ENCODE data around the gene ADPRHL1. TPM values are rescaled to one million over a fixed set of nuclear protein-coding genes. Genes with fewer than 3 reads are reported as not detected.

ADPRHL1 gene
- total RNA-seq, 1 donor from 2014 or later: 11.3 TPM

DNA sequence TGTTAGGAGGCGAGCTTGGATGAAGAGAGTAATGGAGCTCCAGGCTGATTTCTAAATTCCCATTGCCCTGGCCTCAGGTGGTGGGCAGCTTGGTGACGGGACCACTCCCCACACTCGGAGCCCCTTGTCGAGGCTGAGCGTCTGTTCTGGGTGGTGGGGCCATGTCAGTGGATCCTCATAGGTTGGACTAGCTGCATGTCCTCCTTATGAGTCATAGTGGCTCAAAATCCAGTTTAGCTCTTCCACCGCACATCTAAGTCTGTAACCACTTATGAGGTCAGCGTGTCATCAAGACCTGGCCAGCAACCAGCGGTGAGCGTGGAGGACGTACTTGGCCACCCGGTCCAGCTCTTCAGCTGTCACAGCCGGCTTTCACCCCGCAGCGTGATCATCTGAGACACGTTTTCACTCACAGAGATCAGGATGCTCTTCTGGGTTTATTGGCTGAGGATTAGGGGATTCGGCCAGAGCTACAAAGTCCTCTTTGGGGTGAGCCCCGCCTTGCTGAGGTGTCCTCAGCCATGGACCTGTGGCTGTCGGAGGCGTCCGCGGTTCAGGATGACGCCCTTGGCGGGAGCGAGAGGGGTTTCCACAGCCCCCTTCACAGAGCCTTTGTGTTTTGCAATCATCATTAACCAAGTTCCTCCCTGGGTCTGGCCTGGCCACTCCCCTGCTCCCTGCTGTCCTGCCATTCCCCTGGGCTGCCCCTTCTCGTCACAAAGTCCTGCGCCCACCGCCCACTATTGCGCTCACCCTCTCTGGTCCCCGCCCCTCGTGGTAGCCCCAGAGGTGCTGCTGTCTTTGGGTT is 41.9 kb downstream of the ADPRHL1 start:
- H3K4me3 ChIP-seq: no peak overlapping the region
- peaks cover 15 to 39% of the 10 kb centered on the region in 2 donors for H3K4me1 ChIP-seq
- peak in 1 of 2 donors; percentile 93 for DNase-seq (ENCODE audit: low spot score in 2 of 2)
- peaks cover 5 to 12% of the 10 kb centered on the region in 2 donors for H3K36me3 ChIP-seq
- no peaks in the 10 kb centered on the region for H3K9me3 ChIP-seq
- TF ChIP-seq, protein P1, sequence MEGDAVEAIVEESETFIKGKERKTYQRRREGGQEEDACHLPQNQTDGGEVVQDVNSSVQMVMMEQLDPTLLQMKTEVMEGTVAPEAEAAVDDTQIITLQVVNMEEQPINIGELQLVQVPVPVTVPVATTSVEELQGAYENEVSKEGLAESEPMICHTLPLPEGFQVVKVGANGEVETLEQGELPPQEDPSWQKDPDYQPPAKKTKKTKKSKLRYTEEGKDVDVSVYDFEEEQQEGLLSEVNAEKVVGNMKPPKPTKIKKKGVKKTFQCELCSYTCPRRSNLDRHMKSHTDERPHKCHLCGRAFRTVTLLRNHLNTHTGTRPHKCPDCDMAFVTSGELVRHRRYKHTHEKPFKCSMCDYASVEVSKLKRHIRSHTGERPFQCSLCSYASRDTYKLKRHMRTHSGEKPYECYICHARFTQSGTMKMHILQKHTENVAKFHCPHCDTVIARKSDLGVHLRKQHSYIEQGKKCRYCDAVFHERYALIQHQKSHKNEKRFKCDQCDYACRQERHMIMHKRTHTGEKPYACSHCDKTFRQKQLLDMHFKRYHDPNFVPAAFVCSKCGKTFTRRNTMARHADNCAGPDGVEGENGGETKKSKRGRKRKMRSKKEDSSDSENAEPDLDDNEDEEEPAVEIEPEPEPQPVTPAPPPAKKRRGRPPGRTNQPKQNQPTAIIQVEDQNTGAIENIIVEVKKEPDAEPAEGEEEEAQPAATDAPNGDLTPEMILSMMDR (IDR thresholded peaks at IDR 0.05): no peak
- intact Hi-C loops (cut with DNase I): loop anchor here (2.0 to 10.0 kb wide), 4 partner anchors 17 to 453 kb away; partner anchors contain the start of genes CUL4A, GAS6, LAMP1 and PCID2
- peak overlapping the region; percentile 84 to 97 for H3K27ac ChIP-seq
- no peaks in the 10 kb centered on the region for H3K27me3 ChIP-seq

DNA sequence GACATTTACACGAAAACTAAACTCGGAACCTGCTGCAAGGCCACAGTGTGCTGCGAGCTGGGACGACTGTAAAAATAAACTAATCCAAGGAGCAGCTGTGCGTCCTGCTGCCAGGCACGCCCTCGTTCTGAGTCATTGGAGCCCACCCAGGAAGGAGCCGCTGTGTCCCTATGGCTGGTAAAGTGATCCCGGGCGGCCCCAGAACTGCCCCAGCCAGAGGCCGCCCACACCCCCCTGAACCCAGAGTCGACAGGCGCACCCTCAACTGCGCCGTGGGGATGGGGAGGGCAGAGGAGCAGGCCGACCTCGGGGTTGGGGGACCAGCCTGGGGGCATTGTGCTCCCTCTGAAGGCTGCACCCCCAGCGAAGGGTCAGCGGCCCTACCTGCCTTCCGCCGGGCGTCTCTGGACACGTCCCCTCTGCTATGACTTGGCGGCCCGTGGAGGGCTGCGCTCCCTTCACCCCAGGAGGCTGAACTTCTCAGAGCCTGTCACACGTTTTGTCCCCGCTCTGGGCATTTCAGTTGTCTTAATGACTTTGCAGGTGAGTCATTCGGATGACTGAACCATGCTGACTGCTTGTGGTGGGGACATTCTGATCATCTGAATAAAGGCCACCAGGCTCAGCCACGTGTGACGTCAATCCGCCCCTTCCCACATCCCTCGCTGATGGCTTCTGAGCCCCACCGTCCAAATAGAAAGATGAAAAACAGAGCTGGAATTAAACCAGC is 42.7 kb downstream of the ADPRHL1 start:
- Histone ChIP-seq H3K27ac (peak overlapping the region; percentile 84 to 97), H3K4me1 (peaks cover 15 to 39% of the 10 kb centered on the region in 2 donors), H3K27me3 (no peaks in the 10 kb centered on the region), H3K4me3 (peak overlapping the region in 1 of 2 donors; percentile 31), H3K36me3 (peaks cover 9 to 17% of the 10 kb centered on the region in 2 donors), H3K9me3 (no peaks in the 10 kb centered on the region)
- TF ChIP-seq, protein P1 (IDR thresholded peaks at IDR 0.05): no peak
- DNase-seq (ENCODE audit: low spot score in 2 of 2): peak; percentile 35 to 92
- intact Hi-C loops (cut with DNase I): loop anchor here (1.0 to 10.0 kb wide), 5 partner anchors 16 to 454 kb away; partner anchors contain the start of genes CUL4A, DCUN1D2, GAS6 and LAMP1

DNA sequence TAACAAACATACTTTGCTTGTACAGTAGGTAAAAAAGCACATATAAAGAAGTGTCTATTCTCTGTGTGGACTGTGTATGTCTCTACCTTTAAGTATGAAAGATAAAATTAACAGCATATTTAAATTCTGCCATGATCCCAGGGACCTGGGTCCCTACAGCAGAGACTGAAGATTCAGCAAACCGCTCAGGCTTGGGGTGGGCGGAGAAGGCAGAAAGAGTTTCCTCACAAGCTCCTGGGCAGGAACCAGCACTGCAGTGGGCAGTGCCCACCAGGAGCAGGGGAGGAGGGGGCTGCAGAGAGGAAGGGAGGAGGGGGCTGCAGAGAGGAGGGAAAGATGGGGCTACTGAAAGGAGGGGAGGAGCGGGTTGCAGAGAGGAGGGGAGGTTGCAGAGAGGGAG is 44.7 kb downstream of the ADPRHL1 start:
- no peak overlapping the region for H3K4me3 ChIP-seq
- H3K9me3 ChIP-seq: no peaks in the 10 kb centered on the region
- DNase-seq (ENCODE audit: low spot score in 2 of 2): peak in 1 of 2 donors; percentile 56
- peak overlapping the region in 1 of 2 donors; percentile 47 for H3K27ac ChIP-seq
- TF ChIP-seq, protein P1 (IDR thresholded peaks at IDR 0.05): no peak
- no peaks in the 10 kb centered on the region for H3K27me3 ChIP-seq
- intact Hi-C loops (cut with DNase I): no loop called here
- H3K4me1 ChIP-seq: peaks cover 9 to 23% of the 10 kb centered on the region in 2 donors
- peaks cover 14 to 17% of the 10 kb centered on the region in 2 donors for H3K36me3 ChIP-seq

DNA sequence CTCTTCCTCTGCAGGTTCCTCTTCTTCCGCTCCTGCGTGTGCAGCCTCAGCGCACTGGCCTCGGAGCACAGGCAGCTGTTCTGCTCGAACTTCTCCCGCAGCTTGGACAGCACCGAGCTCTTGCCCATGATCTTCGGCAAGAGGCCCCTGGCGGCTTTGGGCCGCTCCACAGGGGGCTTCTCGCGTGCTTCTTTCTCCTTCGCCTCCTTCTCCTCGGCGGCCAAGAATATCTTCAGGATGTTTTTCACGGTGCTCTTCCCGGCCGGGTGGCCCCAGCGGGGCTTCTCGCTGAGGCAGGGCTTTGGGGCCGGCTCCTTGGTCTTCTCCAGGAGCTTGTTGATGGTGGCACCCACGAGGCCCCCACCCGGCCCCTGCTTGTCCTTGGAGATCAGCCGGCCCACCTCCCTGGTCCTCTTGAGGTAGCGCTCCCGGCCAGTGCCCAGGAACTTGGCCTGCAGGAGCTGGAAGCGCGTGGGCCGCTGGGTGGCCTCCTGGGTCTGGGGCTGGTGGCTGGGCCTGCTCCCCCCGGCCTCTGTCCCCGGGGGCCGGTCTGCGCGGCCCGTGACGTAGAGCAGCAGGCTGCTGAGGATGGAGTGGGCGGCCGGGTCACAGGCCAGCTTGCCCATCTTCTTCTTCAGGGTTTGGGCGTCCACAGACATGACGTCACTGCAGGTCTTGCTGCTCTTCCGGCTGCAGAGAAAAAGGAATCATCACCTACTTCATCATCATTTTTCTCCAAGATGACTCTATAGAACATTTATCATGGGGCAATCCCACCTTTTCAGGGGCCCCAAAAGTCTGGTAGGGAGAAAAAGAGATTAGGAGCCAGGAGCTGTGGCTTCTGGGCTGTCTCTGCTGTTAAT is 45.5 kb downstream of the ADPRHL1 start:
- intact Hi-C loops (cut with DNase I): no loop called here
- Histone ChIP-seq H3K27me3 (no peaks in the 10 kb centered on the region), H3K4me3 (no peak overlapping the region), H3K27ac (peak overlapping the region in 1 of 2 donors; percentile 47), H3K4me1 (peaks cover 4 to 17% of the 10 kb centered on the region in 2 donors), H3K9me3 (no peaks in the 10 kb centered on the region), H3K36me3 (peaks cover 14 to 17% of the 10 kb centered on the region in 2 donors)
- TF ChIP-seq, protein P1 (IDR thresholded peaks at IDR 0.05): no peak
- peak in 1 of 2 donors; percentile 50 for DNase-seq (ENCODE audit: low spot score in 2 of 2)

DNA sequence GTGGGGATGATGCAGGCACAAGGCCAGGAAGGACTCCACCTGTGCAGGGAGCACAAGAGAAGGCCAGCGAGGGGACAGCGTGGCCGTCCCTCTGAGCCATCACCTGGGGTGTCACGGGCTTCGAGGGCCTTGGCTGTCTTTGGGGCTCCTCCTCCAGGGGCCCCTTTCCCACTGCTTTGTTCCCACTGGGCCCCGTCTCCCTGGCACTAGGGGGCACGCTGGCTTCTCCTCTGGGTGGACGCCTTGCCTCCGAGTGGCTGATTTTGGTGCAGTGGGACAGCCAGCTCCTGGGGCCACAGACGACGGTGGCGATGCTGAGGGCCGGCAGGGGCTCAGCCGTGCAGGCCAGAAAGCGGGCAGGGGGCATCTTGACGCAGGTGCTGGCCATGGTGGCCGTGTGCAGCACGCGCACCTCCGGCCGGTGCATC is 46.2 kb downstream of the ADPRHL1 start:
- H3K9me3 ChIP-seq: no peaks in the 10 kb centered on the region
- H3K27me3 ChIP-seq: no peaks in the 10 kb centered on the region
- H3K4me1 ChIP-seq: peaks cover 4 to 17% of the 10 kb centered on the region in 2 donors
- peaks cover 14 to 17% of the 10 kb centered on the region in 2 donors for H3K36me3 ChIP-seq
- TF ChIP-seq, protein P1 (IDR thresholded peaks at IDR 0.05): no peak
- DNase-seq (ENCODE audit: low spot score in 2 of 2): peak in 1 of 2 donors; percentile 49
- H3K27ac ChIP-seq: no peak overlapping the region
- no peak overlapping the region for H3K4me3 ChIP-seq
- intact Hi-C loops (cut with DNase I): no loop called here
